Measurements from ENCODE around the gene PRRC2B.
"Not testable (repeated sequence)": the region's sequence is repeated elsewhere in the genome, so short reads cannot be mapped to it uniquely, and the experiment has no call there.

Gene PRRC2B

DNA sequence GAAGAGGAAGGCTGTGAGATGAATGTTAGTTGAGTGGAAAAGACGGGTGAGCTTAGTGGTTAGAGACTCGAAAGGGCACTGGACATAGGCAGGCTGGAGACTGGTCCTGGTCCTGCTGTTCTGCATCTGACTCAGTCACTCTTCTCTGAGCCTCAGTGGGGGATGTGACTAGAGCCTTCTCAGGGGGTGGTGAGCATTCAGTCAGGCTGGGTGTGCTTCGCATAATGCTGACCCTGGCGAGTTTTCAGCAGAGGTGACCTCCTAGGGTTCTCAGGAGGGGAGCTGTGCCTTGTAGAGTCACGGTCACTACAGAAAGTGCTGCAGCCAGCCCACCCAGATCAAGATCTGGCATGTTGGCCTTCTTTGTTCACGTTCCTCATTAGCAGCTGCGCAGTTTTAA, 44.3 kb downstream of the PRRC2B start:
- DNase-seq: no peak

- no peak for DNase-seq
These were observed 45.3 kb downstream of the PRRC2B start for GRCh38 chr9:131439224-131439623.

DNA sequence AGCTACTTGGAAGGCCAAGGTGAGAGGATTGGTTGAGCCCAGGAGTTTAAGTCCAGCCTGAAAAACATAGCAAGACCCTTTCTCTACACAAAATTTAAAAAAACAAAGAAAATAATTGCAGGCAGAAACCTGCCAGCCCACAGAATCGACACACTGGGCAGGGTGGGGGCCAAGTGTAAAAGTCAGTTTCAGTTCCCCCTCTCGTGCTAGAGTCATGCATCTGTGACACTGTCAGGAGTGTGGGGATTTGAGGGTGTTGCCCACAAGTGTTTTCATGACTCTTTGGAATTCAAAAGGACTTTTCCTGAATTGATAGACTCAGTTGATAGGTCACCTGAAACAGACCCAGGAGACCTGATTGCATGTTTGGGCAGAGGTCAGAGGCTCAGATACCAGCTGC, 47.6 kb downstream of the PRRC2B start:
- no peak for DNase-seq

- DNase-seq: no peak
These were observed 48.5 kb downstream of the PRRC2B start for GRCh38 chr9:131442351-131442750.

DNA sequence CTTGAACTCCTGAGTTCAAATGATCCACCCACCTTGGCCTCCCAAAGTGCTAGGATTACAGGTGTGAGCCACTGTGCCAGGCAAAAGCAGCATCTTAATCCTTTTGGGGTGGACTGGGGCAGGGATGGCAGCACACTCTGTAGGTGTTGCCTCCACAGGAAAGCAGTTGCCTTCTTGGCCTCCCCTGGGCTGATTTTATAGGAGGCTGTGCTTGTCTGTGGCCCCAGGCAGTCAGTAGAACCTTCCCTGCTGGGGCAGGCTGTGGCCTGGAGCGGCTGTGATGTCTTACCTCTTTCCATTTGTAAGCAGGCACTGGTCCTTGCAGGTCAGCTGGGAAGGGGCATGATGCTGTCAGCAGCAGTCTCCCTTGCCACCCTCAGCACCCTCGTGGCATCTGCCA, 49.8 kb downstream of the PRRC2B start:
- no peak for DNase-seq

DNA sequence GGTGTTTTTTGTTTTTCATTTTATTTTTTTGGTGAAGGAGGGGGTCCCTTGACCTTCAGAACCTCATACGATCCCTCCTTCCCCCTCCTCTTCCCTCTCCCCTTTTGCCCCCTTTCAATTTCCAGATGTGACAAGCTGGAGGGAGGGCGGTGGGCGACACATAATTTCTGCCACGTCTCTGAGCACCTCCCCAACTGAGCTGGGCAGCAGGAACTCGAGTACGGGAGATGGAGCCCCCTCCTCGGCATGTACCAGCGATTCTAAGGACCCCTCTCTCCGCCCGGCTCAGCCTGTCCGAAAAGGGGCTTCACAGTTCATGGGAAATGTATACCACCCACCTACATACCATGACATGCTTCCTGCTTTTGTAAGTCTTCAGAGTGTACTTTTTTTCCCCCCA, 52.4 kb downstream of the PRRC2B start:
- DNase-seq: no peak

- no peak for DNase-seq
These were observed 53.3 kb downstream of the PRRC2B start for GRCh38 chr9:131447148-131447547.

- DNase-seq: no peak
These were observed 53.7 kb downstream of the PRRC2B start for GRCh38 chr9:131447600-131447999.

DNA sequence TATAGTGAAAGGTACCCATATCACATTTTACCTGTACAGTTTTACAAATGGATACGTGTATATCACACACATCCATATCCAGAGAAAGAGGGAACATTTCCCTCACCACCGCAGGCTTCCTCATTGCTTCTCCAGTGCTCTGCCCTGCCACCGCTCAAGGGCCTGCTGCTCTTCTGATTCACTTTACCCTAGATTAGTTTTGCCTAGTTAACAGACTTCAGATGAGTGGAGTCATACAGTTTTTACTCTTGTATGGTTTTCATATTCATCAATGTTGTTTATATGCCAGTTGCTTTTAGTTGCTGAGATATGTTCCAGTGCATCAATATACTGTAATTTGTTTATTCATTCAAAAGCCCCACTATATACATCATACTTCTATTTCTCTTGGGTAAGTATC, 54.9 kb downstream of the PRRC2B start:
- DNase-seq: no peak

GRCh38 chr9:131449276-131449675, 55.4 kb downstream of the PRRC2B start:
- DNase-seq: no peak

- DNase-seq: no peak
These were observed 60.1 kb downstream of the PRRC2B start for GRCh38 chr9:131454028-131454427.

GRCh38 chr9:131455655-131456054, 61.8 kb downstream of the PRRC2B start:
- not testable (repeated sequence) for DNase-seq

DNA sequence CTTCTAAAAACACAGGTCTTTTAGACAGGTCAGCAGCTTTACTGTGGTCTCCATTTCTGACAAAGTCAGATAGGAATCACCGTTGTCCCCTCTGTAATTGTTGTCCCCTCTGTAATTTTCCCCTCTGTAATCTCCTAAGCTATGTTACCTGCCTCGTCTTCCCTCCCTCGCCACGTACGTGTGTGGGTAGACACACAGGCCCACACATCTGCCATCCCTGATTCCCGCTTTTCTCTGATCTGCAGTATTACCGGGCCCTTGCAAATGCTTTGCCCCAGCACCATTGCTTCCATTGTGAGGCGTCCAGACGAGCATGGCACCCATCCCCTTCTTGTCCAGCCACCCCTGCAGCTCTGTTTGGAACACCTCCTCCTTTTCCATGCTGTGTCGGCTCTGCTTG, 63.9 kb downstream of the PRRC2B start:
- DNase-seq: no peak

DNA sequence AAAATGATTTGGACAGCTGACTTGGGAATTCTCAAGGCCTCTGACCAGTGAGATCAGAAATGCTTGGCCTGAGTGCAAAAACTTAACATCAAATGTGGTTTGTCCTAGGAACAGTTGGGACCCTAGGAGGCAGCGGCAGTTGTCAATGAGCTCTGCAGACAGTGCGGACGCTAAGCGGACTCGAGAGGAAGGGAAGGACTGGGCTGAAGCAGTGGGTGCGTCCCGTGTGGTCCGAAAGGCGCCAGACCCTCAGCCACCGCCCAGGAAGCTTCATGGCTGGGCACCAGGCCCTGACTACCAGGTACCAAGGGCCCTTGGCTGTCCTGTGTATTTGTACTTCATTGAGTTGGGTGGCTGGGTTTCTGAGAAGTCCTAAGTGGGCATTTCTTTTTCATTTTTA, 65.2 kb downstream of the PRRC2B start:
- no peak for DNase-seq

DNA sequence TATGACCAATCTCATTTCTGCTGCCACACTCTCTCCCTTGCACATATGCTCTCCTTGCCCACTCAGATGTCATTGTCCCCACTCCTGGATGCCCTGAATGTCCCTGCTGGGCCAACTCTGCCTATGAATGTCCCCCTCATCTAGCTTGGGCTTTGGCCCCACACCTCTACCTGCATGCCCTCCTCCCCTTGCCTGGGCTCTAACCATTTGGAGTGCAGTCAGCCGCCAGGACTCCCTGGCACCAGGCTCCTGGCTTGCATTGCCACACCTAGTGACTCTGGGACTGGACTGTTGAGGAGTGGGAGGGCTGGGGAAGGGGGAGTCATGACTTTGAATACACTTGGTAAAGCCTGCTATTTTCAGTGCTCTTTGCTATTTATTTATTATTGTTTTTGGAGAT, 67.3 kb downstream of the PRRC2B start:
- no peak for DNase-seq

DNA sequence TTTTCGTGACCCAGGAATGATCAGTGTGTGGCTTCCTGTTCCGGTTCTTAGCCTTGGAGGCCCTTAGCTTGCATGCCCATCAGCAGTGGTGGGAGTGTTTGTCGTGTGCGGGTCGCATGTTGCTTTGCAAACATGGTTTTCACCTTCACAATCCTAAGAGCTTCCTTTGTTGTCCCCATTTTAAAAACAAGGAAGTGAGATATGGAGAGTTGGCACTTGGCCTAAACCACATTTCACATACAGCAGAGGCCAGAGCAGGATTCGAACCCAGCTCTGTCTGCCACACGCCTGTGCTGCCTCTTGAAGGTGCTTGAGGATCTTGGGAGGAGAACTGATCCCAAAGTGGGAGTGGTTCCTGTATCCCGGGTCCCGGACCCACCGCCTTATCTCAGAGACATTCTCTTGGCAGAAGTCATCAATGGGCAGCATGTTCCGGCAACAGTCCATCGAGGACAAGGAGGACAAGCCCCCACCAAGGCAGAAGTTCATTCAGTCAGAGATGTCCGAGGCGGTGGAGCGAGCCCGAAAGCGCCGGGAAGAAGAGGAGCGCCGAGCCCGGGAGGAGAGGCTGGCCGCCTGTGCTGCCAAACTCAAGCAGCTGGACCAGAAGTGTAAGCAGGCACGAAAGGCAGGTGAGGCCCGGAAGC, 70.6 kb downstream of the PRRC2B start:
- DNase-seq: no peak

DNA sequence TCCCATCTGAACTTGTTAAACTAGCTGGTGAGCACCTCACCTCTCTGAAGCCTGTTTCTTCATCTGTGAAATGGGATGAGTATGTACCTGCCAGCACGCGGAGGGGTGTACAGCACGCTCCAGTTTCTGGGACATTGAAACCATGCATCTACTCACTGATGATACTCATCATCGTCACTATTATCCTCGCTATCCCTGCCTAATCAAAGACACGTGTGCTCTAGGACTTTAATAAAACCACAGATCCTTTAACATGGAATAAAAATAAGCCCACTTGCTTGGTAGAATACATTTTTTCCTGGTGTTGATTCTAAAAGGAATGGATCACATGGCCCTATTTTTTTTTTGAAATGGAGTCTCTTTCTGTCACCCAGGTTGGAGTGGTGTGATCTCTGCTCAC, 71.5 kb downstream of the PRRC2B start:
- no peak for DNase-seq

GRCh38 chr9:131467214-131467935, 73.5 kb downstream of the PRRC2B start:
- DNase-seq: no peak

DNA sequence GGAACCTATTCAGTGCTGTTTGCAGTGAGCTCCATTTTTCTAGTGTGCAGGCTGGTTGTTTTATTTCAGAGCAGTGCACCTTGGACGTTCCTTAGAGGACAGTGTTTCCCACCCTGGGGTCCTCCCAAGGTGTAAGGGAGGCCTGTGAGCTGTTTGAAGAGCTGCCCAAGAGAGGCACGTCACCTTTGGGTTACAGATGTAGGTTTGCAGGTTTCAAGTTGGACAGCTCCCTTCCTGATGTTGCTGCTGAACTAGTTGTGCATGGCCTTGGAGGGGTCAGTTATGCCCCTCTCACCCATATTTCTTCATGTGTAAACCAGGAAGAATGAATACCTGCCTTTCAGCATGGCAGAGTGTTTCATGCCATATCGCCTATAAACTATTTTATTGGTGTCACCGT, 74.1 kb downstream of the PRRC2B start:
- DNase-seq: no peak

GRCh38 chr9:131469356-131469755, 75.5 kb downstream of the PRRC2B start:
- DNase-seq: no peak

DNA sequence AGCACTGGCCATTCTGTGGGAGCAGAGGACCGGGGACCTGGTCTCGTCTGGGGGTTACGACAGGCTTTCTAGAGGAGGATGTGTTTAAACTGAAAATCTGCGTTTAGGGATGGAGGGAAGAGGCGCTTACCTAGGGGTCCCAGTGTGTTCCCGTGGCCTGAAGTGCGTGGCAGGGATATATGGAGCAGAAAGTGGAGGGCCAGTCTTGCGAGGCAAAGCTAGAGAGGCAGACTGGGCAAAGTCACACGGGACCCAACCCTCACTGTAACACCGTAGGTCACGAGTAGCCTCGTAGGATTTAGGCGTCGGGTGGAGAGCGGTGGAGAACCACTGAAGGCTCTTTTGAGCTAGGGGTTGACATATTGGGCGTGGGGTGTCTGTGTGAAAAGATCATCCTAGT, 76.1 kb downstream of the PRRC2B start:
- no peak for DNase-seq

GRCh38 chr9:131470581-131470991, 76.7 kb downstream of the PRRC2B start:
- DNase-seq: no peak

- not testable (repeated sequence) for DNase-seq
These were observed 78.2 kb downstream of the PRRC2B start for GRCh38 chr9:131472085-131472484.

DNA sequence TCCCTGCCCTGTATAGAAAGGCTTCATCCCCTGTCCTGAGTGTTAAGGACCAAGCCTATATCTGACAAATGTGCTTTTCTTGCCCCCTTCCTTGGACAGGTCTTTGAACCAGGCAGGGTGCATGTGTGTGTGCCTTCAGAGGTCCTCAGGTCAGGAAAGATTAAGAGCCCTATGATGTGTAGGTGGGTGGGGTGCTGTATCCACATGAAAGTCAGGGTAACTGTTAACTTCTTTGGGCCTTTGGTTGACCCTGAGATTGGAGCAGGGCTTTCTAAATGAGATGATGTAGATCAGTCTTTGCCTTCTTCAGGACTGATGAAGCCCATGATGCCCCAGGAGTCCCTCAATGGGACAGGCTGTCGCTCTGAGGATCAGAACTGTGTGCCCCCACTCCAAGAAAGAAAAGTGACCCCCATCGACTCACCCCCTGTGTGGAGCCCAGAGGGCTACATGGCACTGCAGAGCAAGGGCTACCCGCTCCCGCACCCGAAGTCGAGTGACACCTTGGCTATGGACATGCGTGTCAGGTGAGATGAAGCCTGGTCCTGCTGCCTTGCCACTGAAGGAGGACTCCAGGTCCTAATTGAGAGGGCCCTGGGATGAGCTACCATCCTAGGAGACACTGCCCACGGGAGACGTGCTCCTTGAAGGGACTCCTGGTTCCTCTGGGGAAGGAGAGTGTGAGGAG, 79.5 kb downstream of the PRRC2B start:
- DNase-seq: no peak
